GM12878 (cell line): ENCODE data around the gene SEMA4A. TPM values are rescaled to one million over a fixed set of nuclear protein-coding genes. Genes with fewer than 3 reads are reported as not detected.

Experiments
- BCL11A ChIP-seq: IDR thresholded peaks from 2 replicates; pipeline ENCODE4 v1.6.1; 2011; ENCODE audit warnings: low read depth, low read length
- CEBPB ChIP-seq, 2 experiments: fragments of 150-350 bp in 1 of 2; IDR thresholded peaks; 2 replicates each; pipeline ENCODE4 v1.6.1; 2012 to 2014; ENCODE audit warnings: low read depth in 2 of 2, low read length in 2 of 2, borderline replicate concordance in 1 of 2, inconsistent platforms in 1 of 2
- CEBPZ ChIP-seq: fragments of 150-350 bp; IDR thresholded peaks from 2 replicates; pipeline ENCODE4 v1.6.1; 2016; ENCODE audit warnings: low read depth, low read length
- EZH2 ChIP-seq: IDR thresholded peaks from 2 replicates; pipeline ENCODE4 v1.6.1; 2012; ENCODE audit warnings: low read depth, mild to moderate bottlenecking, control low read depth, inconsistent platforms, low read length, borderline replicate concordance; ENCODE audit not compliant: control insufficient read depth
- FOXK2 ChIP-seq: fragments of 450-650 bp; IDR thresholded peaks from 2 replicates; pipeline ENCODE4 v1.6.1; 2017; ENCODE audit warnings: mild to moderate bottlenecking, moderate library complexity
- HDAC2 ChIP-seq: fragments of 200-600 bp; sonication (generic); IDR thresholded peaks from 2 replicates; pipeline ENCODE4 v1.6.1; 2017
- HDGF ChIP-seq: fragments of 450-650 bp; IDR thresholded peaks from 2 replicates; pipeline ENCODE4 v1.6.1; 2016; ENCODE audit warnings: antibody characterized with exemption
- HSF1 ChIP-seq: fragments of 150-350 bp; IDR thresholded peaks from 2 replicates; pipeline ENCODE4 v1.6.1; 2014; ENCODE audit warnings: mild to moderate bottlenecking, low read depth, low read length
- IKZF2 ChIP-seq, 2 experiments: fragments of 450-650 bp; IDR thresholded peaks; 2 replicates each; pipeline ENCODE4 v1.6.1; 2017; ENCODE audit warnings: mild to moderate bottlenecking in 2 of 2, moderate library complexity in 2 of 2
- MYC ChIP-seq: IDR thresholded peaks from 2 replicates; pipeline ENCODE4 v1.6.1; 2011; ENCODE audit warnings: mild to moderate bottlenecking, low read length, moderate library complexity, inconsistent platforms; ENCODE audit not compliant: insufficient read depth, insufficient replicate concordance, insufficient read length, severe bottlenecking
- NR2C1 ChIP-seq: fragments of 450-650 bp; IDR thresholded peaks from 2 replicates; pipeline ENCODE4 v1.6.1; 2017; ENCODE audit warnings: antibody characterized with exemption, mild to moderate bottlenecking, moderate library complexity
- PKNOX1 ChIP-seq: fragments of 450-650 bp; IDR thresholded peaks from 2 replicates; pipeline ENCODE4 v1.6.1; 2016; ENCODE audit warnings: mild to moderate bottlenecking
- POLR2A ChIP-seq: IDR thresholded peaks from 2 replicates; pipeline ENCODE4 v1.6.1; 2011; ENCODE audit warnings: low read depth, mild to moderate bottlenecking, low read length
- REST ChIP-seq: IDR thresholded peaks from 2 replicates; pipeline ENCODE4 v1.6.1; 2012; ENCODE audit warnings: mild to moderate bottlenecking, low read depth, low read length
- SMAD5 ChIP-seq: IDR thresholded peaks from 2 replicates; pipeline ENCODE4 v1.6.1; 2016; ENCODE audit warnings: antibody characterized with exemption, low read depth
- SMARCA5 ChIP-seq: fragments of 450-650 bp; IDR thresholded peaks from 2 replicates; pipeline ENCODE4 v1.6.1; 2017; ENCODE audit warnings: mild to moderate bottlenecking
- SRF ChIP-seq, 2 experiments: IDR thresholded peaks; 2 replicates each; pipeline ENCODE4 v1.6.1; 2011; ENCODE audit warnings: low read depth in 2 of 2, low read length in 2 of 2, mild to moderate bottlenecking in 1 of 2, moderate library complexity in 1 of 2
- ZNF384 ChIP-seq: IDR thresholded peaks from 2 replicates; pipeline ENCODE4 v1.6.1; 2012; ENCODE audit warnings: low read depth, mild to moderate bottlenecking, low read length, improper control_type of control experiment, borderline replicate concordance
- ZSCAN29 ChIP-seq: fragments of 450-650 bp; IDR thresholded peaks from 2 replicates; pipeline ENCODE4 v1.6.1; 2017; ENCODE audit warnings: mild to moderate bottlenecking, moderate library complexity
- polyA plus RNA-seq, 11 experiments: library from polyadenylated mRNA; depleted of rRNA in 4 of 11; unstranded in 6 of 11; stranded (reverse) in 5 of 11; fragments of >200 nt; fragmentation: Nextera tagmentation in 4 of 11; fragmentation: Illumina TruSeq in 1 of 11; extraction: Ambion mirVana in 4 of 11; extraction: Trizol in 1 of 11; gene quantifications; 1 replicate in 1 of 11; 2 replicates in 10 of 11; pipeline versions ENCODE4 v1.2.1 to v1.2.3, GENCODE V29; 2011 to 2016; ENCODE audit warnings: inconsistent platforms in 2 of 11, missing spikeins in 2 of 11, low read depth in 1 of 11
- total RNA-seq, 4 experiments: library from RNA; depleted of rRNA in 3 of 4; stranded (reverse); fragments of >200 nt in 3 of 4; fragmentation: Illumina TruSeq in 1 of 4; extraction: Trizol in 1 of 4; gene quantifications; 2 replicates each; pipeline versions ENCODE4 v1.2.1 to v1.2.3, GENCODE V29; 2013 to 2021

SEMA4A gene
- total and polyA plus RNA-seq, 10 of the 15 experiments (the other 5 are each of a cell fraction or from before 2014, with no cell fraction given): 2.6 to 64.2 (median 32.8) TPM

- no peak for TF ChIP-seq CEBPZ
- peak; percentile 27; the same call in 1 of the 2 replicates for TF ChIP-seq POLR2A
- TF ChIP-seq REST: no peak
- peak; percentile 28; the same call in 1 of the 2 replicates for TF ChIP-seq PKNOX1
- TF ChIP-seq FOXK2: no peak
- 0 out of 2 replicates have a peak, but pooled peaks have one; percentile 52 for TF ChIP-seq SMAD5
- TF ChIP-seq ZNF384: no peak
- TF ChIP-seq BCL11A: no peak
- no peak for TF ChIP-seq HDAC2
- no peak for TF ChIP-seq EZH2
- TF ChIP-seq CEBPB (IDR thresholded peaks at IDR 0.05; ENCODE audit: borderline replicate concordance in 1 of 2, low read depth in 2 of 2, low read length in 2 of 2): no peak
- no peak for TF ChIP-seq MYC
- peak; percentile 47 to 49; a peak in 3 of 4 replicates for TF ChIP-seq IKZF2 (IDR thresholded peaks at IDR 0.05)
- no peak for TF ChIP-seq SMARCA5
- TF ChIP-seq NR2C1: no peak
- 0 out of 4 replicates have a peak, but pooled peaks of 1 of the 2 experiments have one; percentile 37 for TF ChIP-seq SRF (IDR thresholded peaks at IDR 0.05; ENCODE audit: low read depth in 2 of 2, low read length in 2 of 2)
- 0 out of 2 replicates have a peak, but pooled peaks have one; percentile 20 for TF ChIP-seq HDGF
- no peak for TF ChIP-seq ZSCAN29
- TF ChIP-seq HSF1: no peak
Measured at GRCh38 chr1:156126043-156126629, 27.2 kb upstream of the SEMA4A start (continued).
